H1 (cell line): ENCODE measurements around the gene KCTD20. TPM values are rescaled to one million over a fixed set of nuclear protein-coding genes. Genes with fewer than 3 reads are reported as not detected.

Source experiments
- CTCF ChIA-PET: fragments of 300-600 bp; sonication (Branson Sonifier 250); formaldehyde crosslinking; loops from one replicate; lab custom pipeline; 2021; ENCODE audit not compliant: partially characterized antibody; lab: Charles Lee
- POLR2A ChIA-PET: fragments of 300-600 bp; sonication (Branson Sonifier 250); formaldehyde crosslinking; loops from one replicate; lab custom pipeline; 2021; ENCODE audit warnings: inconsistent platforms; ENCODE audit not compliant: partially characterized antibody; lab: Charles Lee
- DNase-seq, 2 experiments: peaks; one replicate each; pipeline versions ENCODE4 v3.0.0 to v3.0.0-alpha.2; 2010 to 2022; ENCODE audit warnings: low spot score in 2 of 2, low read depth in 1 of 2, mixed read lengths in 1 of 2
- FAIRE-seq: peaks from 2 replicates; lab custom pipeline; 2011; peaks lifted over from hg19 to GRCh38; lab: Jason Lieb, UNC
- H2AFZ ChIP-seq: 2 replicates; pipeline ENCODE4 v1.8.1; 2012; ENCODE audit warnings: low read length, inconsistent platforms
- H2AK5ac ChIP-seq: 2 replicates; pipeline ENCODE4 v1.6.1; 2013; ENCODE audit warnings: low read depth, low read length
- H2BK120ac ChIP-seq: replicated peaks from 2 replicates; pipeline ENCODE3; 2013; ENCODE audit warnings: low read depth, low read length, inconsistent platforms
- H2BK12ac ChIP-seq: 2 replicates; pipeline ENCODE4 v1.6.1; 2013; ENCODE audit warnings: low read depth, low read length
- H2BK15ac ChIP-seq: 2 replicates; pipeline ENCODE4 v1.6.1; 2013; ENCODE audit warnings: low read length
- H2BK20ac ChIP-seq: 2 replicates; pipeline ENCODE4 v1.6.1; 2013; ENCODE audit warnings: low read length
- H2BK5ac ChIP-seq: 2 replicates; pipeline ENCODE4 v1.6.1; 2013; ENCODE audit warnings: low read depth, low read length
- H3K14ac ChIP-seq: 2 replicates; pipeline ENCODE4 v1.6.1; 2013; ENCODE audit warnings: inconsistent platforms; ENCODE audit not compliant: insufficient read length
- H3K18ac ChIP-seq: 2 replicates; pipeline ENCODE4 v1.6.1; 2013; ENCODE audit warnings: low read length; ENCODE audit errors: extremely low read depth
- H3K23ac ChIP-seq: 2 replicates; pipeline ENCODE4 v1.6.1; 2013; ENCODE audit warnings: inconsistent platforms; ENCODE audit not compliant: insufficient read length
- H3K23me2 ChIP-seq: 2 replicates; pipeline ENCODE4 v1.6.1; 2013; ENCODE audit warnings: low read depth, low read length
- H3K27ac ChIP-seq: 2 replicates; pipeline ENCODE4 v1.6.1; 2011; ENCODE audit warnings: low read depth, low read length, inconsistent platforms
- H3K27me3 ChIP-seq, 4 experiments: replicated peaks in 1 of 4; 1 replicate in 1 of 4; 2 replicates in 3 of 4; pipeline versions ENCODE4 v1.6.1 to v1.8.1; 2011 to 2013; ENCODE audit warnings: low read length in 3 of 4, mild to moderate bottlenecking in 3 of 4, inconsistent platforms in 2 of 4, mixed read lengths in 2 of 4, moderate library complexity in 1 of 4; ENCODE audit not compliant: control insufficient read depth in 3 of 4, insufficient read depth in 3 of 4; ENCODE audit errors: extremely low read depth in 1 of 4
- H3K36me3 ChIP-seq, 4 experiments: 2 replicates each; pipeline versions ENCODE4 v1.6.1 to v1.8.1; 2011 to 2013; ENCODE audit warnings: mild to moderate bottlenecking in 4 of 4, low read length in 3 of 4, moderate library complexity in 2 of 4, control low read depth in 1 of 4, inconsistent platforms in 1 of 4; ENCODE audit not compliant: insufficient read depth in 4 of 4, control insufficient read depth in 2 of 4
- H3K4ac ChIP-seq: replicated peaks from 2 replicates; pipeline ENCODE3; 2013; ENCODE audit warnings: low read length, low read depth, mixed read lengths, inconsistent platforms; ENCODE audit not compliant: insufficient read length
- H3K4me1 ChIP-seq, 4 experiments: replicated peaks in 1 of 4; 1 replicate in 1 of 4; 2 replicates in 3 of 4; pipeline versions ENCODE4 v1.6.1 to v1.8.1; 2011 to 2013; ENCODE audit warnings: low read length in 3 of 4, inconsistent platforms in 2 of 4, mixed read lengths in 1 of 4; ENCODE audit not compliant: insufficient read depth in 4 of 4, control insufficient read depth in 3 of 4
- H3K4me2 ChIP-seq, 2 experiments: 2 replicates each; pipeline versions ENCODE4 v1.6.1 to v1.8.1; 2011 to 2013; ENCODE audit warnings: low read depth in 2 of 2, low read length in 2 of 2, control low read depth in 1 of 2, inconsistent platforms in 1 of 2, mild to moderate bottlenecking in 1 of 2; ENCODE audit not compliant: insufficient read depth in 1 of 2
- H3K4me3 ChIP-seq, 4 experiments: fragments of 200-600, 300-600 bp in 1 of 4; sonication (generic), shearing (Covaris generic), sonication (Bioruptor Twin) in 1 of 4; 2 replicates each; pipeline versions ENCODE4 v1.5.1 to v1.8.1; 2011 to 2016; ENCODE audit warnings: low read length in 4 of 4, low read depth in 3 of 4, control low read depth in 2 of 4, inconsistent platforms in 2 of 4, mild to moderate bottlenecking in 2 of 4, mixed read lengths in 1 of 4, moderate library complexity in 1 of 4; ENCODE audit not compliant: insufficient read depth in 2 of 4; ENCODE audit errors: extremely low read depth in 1 of 4
- H3K56ac ChIP-seq: replicated peaks from 2 replicates; pipeline ENCODE3; 2013; ENCODE audit warnings: low read depth, mild to moderate bottlenecking, mixed read lengths, low read length, inconsistent platforms; ENCODE audit not compliant: insufficient read length
- H3K79me1 ChIP-seq: 2 replicates; pipeline ENCODE4 v1.6.1; 2013; ENCODE audit warnings: low read depth, low read length, control low read depth
- H3K79me2 ChIP-seq, 2 experiments: 2 replicates each; pipeline versions ENCODE4 v1.6.1 to v1.8.1; 2012 to 2013; ENCODE audit warnings: low read length in 2 of 2, mild to moderate bottlenecking in 2 of 2, inconsistent platforms in 1 of 2; ENCODE audit not compliant: insufficient read depth in 2 of 2, control insufficient read depth in 1 of 2
- H3K9ac ChIP-seq, 4 experiments: replicated peaks in 1 of 4; 1 replicate in 1 of 4; 2 replicates in 3 of 4; pipeline versions ENCODE4 v1.6.1 to v1.8.1; 2011 to 2013; ENCODE audit warnings: low read depth in 3 of 4, low read length in 3 of 4, control low read depth in 2 of 4, mild to moderate bottlenecking in 2 of 4, moderate library complexity in 2 of 4, inconsistent platforms in 1 of 4; ENCODE audit errors: extremely low read depth in 1 of 4
- H3K9me3 ChIP-seq, 2 experiments: 2 replicates each; pipeline versions ENCODE4 v1.6.1 to v1.8.1; 2012 to 2013; ENCODE audit warnings: mild to moderate bottlenecking in 2 of 2, moderate library complexity in 2 of 2, control low read depth in 1 of 2, inconsistent platforms in 1 of 2, low read depth in 1 of 2, low read length in 1 of 2, mixed read lengths in 1 of 2; ENCODE audit not compliant: insufficient read depth in 2 of 2
- H4K20me1 ChIP-seq, 2 experiments: replicated peaks in 1 of 2; 2 replicates each; pipeline versions ENCODE3 to v1.8.1; 2011 to 2013; ENCODE audit warnings: inconsistent platforms in 2 of 2, low read length in 2 of 2, mild to moderate bottlenecking in 1 of 2; ENCODE audit not compliant: insufficient read depth in 2 of 2, control insufficient read depth in 1 of 2
- H4K5ac ChIP-seq: 2 replicates; pipeline ENCODE4 v1.6.1; 2013; ENCODE audit warnings: low read length, low read depth, mixed read lengths, inconsistent platforms; ENCODE audit not compliant: insufficient read length
- H4K8ac ChIP-seq: 2 replicates; pipeline ENCODE4 v1.8.0; 2013; ENCODE audit warnings: mild to moderate bottlenecking, moderate library complexity, low read length, inconsistent platforms; ENCODE audit not compliant: insufficient read depth; ENCODE audit errors: extremely low read depth
- H4K91ac ChIP-seq: replicated peaks from 2 replicates; pipeline ENCODE3; 2013; ENCODE audit warnings: low read length, mixed read lengths, inconsistent platforms; ENCODE audit not compliant: insufficient read length
- CREB1 ChIP-seq: IDR thresholded peaks from 2 replicates; pipeline ENCODE4 v1.6.1; 2012; ENCODE audit warnings: inconsistent platforms
- GTF2F1 ChIP-seq: IDR thresholded peaks from 2 replicates; pipeline ENCODE4 v1.6.1; 2012; ENCODE audit warnings: low read depth, low read length, improper control_type of control experiment, borderline replicate concordance
- PHF8 ChIP-seq: fragments of 200-600 bp; sonication (generic); conservative IDR thresholded peaks from 2 replicates; pipeline ENCODE4 v1.7.1; 2012; ENCODE audit warnings: low read depth, mild to moderate bottlenecking, inconsistent platforms, low read length, moderate library complexity
- TAF7 ChIP-seq: optimal IDR thresholded peaks from 2 replicates; pipeline ENCODE3; 2011; ENCODE audit warnings: low read depth, mild to moderate bottlenecking, inconsistent platforms, low read length, moderate library complexity, borderline replicate concordance
- TCF12 ChIP-seq: IDR thresholded peaks from 2 replicates; pipeline ENCODE4 v1.6.1; 2011; ENCODE audit warnings: low read depth, mild to moderate bottlenecking, low read length
- polyA plus RNA-seq, 7 experiments: library from polyadenylated mRNA; depleted of rRNA in 3 of 7; stranded (reverse) in 5 of 7; unstranded in 2 of 7; fragments of >200 nt in 5 of 7; fragments of 200-250 nt in 2 of 7; gene quantifications; 1 replicate in 5 of 7; 2 replicates in 1 of 7; 4 replicates in 1 of 7; pipeline versions ENCODE4 v1.2.1 to v1.2.3, GENCODE V29; 2011 to 2013; ENCODE audit warnings: missing spikeins in 2 of 7, mixed read lengths in 2 of 7
- total RNA-seq: library from RNA; stranded (reverse); fragmentation: NEBNext Ultra II Directional; extraction: Animal tissue kit (Norgen Biotek cat#: 25700); gene quantifications from 2 replicates; pipeline ENCODE4 v1.2.1, GENCODE V29; 2021

The KCTD20 gene
- total and polyA plus RNA-seq, 2 of the 8 experiments (the other 6 are each of a cell fraction or from before 2014, with no cell fraction given) = 10.1 to 26.2 TPM

DNA sequence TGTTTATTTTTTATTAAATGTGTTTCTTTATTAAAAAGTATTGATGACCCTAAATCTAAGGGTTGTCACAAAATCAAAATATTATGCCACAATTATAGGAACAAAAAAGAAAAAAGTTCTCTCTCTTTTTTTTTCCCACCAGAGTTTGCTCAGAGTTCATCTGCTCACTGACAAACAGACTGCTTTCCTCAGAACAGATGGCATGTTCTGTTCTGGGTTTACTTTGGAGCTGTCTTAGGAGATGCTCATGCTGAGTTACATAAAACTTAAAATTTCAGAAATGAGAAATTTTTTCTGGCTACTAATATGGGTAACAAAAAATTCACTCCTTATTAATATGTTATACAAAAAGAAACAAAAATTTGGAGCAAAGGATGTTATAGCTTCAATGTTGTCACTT lies 74.2 kb downstream of the KCTD20 start:
- no peak overlapping the region for H2AFZ ChIP-seq
- no peak overlapping the region for H3K56ac ChIP-seq
- H3K79me2 ChIP-seq = no peaks in the 10 kb centered on the region
- ChIA-PET POLR2A (interaction anchor here (0.9 kb wide), 1 partner anchor 13 kb away, joined by 3 read pairs; no protein-coding TSS in a partner anchor), CTCF (no interaction called here)
- no peaks in the 10 kb centered on the region for H3K23me2 ChIP-seq
- no peak overlapping the region for H2BK12ac ChIP-seq
- H4K91ac ChIP-seq = no peak overlapping the region
- H3K9ac ChIP-seq = no peak overlapping the region
- H3K27me3 ChIP-seq = no peaks in the 10 kb centered on the region
- H3K23ac ChIP-seq = no peak overlapping the region
- H3K79me1 ChIP-seq = no peaks in the 10 kb centered on the region
- FAIRE-seq (no peak), DNase-seq (no peak)
- no peaks in the 10 kb centered on the region for H3K9me3 ChIP-seq
- H2BK5ac ChIP-seq = no peak overlapping the region
- H4K5ac ChIP-seq = no peak overlapping the region
- H3K4me3 ChIP-seq = no peak overlapping the region
- no peak overlapping the region for H4K8ac ChIP-seq
- H3K27ac ChIP-seq = no peak overlapping the region
- TF ChIP-seq PHF8 (no peak), GTF2F1 (no peak), TAF7 (no peak), TCF12 (no peak), CREB1 (no peak)
- H2BK15ac ChIP-seq = no peak overlapping the region
- H2AK5ac ChIP-seq = no peak overlapping the region
- H3K36me3 ChIP-seq = peaks cover 3 to 38% (median 8%) of the 10 kb centered on the region in 4 experiments; a peak in 6 of 8 replicates
- no peak overlapping the region for H2BK20ac ChIP-seq
- H4K20me1 ChIP-seq = no peaks in the 10 kb centered on the region
- H3K18ac ChIP-seq = no peak overlapping the region
- H3K14ac ChIP-seq = no peak overlapping the region
- no peak overlapping the region for H3K4ac ChIP-seq
- H3K4me2 ChIP-seq = no peak overlapping the region
- no peaks in the 10 kb centered on the region for H3K4me1 ChIP-seq
- H2BK120ac ChIP-seq = no peak overlapping the region
